ENCODE data around the gene LZTS3.
A peak's percentile ranks its signal among the peaks of the same experiment; 100 is the strongest.
"Not testable (repeated sequence)": the region's sequence is repeated elsewhere in the genome, so short reads cannot be mapped to it uniquely, and the experiment has no call there.

The LZTS3 gene

DNA sequence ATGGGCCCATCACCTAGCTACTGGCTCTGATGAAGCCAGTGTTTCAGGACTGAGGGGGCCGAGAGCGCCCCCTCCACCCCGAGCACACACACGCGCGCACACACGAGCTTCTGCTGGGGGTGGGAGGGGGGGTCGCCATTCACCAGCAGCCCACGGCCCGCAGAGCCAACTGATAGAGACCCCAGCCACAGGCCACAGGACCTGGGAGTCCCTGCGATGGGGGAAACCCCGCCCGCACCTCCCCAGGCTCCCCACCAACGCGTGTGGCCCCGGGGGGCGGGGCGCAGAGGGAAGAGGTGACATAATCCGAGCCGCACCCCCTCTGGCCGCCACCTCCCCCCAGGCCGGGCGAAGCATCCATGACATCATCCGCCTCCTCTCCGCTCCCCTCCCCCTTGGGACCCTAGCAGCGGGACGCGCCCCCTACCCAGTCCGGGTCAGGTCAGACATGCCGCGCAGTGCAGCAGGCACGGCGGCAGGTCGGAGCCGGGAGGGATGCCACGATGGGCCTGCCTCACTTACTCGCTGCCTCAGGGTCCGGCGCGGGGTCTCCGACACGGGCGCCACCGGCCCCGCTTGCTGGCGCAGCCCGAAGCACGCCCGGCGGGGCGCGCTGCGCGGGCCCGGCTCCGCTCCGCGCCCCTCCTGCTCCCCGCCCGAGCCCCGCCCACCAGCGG is at the start of gene LZTS3:
Gene LZTS3 (minus strand): TSS at position 617 of the 677 bp plus-strand sequence. CDS start 6,386 bp downstream, outside the sequence.
- no peak for DNase-seq (ENCODE audit: low read depth)

DNA sequence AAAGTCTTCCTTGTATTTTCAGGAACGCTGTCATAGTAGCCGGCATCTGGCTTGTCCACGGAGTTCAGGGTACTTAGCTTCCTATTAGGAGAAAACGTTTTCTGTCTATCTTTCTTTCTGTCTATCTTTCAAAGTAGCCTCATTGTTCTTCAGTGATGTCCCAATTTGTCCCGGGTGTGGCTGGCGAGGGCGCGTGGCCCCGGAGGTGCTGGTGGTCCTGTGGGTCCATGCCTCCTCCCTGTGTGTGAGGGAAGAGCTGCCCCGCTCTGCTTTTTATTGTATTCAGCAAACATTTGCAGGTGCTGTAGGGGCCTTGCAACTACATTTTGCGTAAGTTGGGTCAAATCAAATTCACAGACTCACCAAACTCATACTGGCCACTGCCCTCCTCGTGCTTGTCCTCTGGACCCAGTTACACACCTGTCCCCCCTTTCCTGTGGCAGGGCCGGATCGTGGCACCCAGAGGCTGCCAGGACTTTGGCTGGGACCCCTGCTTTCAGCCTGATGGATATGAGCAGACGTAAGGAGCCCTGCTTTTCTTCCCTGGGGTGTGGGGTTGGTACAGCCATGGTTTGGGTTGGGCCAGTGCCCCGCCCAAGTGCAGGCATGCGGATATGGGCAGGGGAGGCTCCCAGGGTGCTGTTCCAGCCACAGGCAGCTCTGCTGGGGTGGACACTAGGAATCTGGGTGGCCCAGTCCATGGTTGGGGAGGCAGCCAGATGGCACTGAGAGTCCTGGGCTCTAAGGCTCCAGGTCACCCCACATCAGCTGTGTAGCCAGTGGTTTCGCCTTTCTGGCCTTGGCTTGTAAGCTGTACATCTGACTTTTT is 48.3 kb upstream of the LZTS3 start:
- DNase-seq (ENCODE audit: low read depth) = no peak

DNA sequence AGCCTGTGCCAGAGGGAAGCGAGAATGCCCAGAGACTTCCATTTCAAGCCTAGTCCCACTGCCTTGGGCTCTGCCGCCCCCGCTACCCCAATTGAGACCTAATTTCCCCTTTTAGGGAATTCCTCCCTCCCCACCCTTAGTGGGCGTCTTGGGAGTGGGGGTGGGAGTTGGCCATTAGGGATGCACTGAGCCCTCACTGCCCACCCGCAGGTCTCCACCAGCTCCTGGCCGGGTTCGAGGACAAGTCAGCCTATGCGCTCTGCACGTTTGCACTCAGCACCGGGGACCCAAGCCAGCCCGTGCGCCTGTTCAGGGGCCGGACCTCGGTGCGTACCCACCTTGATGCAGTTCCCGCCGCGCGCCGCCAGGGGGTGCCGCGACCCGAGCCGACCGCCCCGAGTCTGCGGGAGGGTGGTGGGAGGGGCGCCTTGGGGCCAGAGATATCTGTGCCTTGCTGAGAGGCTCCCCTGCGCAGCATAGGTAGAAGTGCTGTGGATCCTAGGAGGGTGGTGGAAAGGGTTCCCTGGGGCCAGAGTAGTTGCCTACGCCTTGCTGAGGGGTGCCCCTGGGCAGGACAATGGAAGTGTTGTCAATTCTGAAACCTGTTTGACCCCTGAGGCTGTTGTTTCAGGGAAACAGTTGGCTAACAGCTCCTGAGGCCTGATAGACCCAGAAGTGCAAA is 45.1 kb upstream of the LZTS3 start:
- DNase-seq (ENCODE audit: low read depth) = no peak

DNA sequence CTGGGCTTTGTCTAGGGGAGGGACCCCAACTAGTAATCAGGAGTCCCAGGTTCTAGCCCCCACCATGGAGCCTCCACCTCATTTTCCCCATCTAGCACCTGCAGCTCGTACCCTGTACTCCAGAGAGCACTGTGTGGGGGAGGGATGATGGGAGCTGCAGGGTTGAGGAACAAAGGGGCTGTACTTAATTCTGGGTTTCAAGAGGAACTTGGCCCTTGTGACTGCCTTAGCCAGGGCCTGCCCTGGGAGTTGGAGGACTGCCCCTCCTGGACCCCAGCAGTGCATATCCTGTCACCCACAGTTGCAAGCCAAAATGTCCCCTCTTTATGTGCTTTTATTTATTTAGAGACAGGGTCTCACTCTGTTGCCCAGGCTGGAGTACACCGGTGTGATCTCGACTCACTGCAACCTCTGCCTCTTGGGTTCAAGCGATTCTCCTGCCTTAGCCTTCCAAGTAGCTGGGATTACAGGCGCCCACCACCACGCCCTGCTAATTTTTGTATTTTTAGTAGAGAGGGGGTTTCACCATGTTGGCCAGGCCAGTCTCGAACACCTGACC is 42.1 kb upstream of the LZTS3 start:
- not testable (repeated sequence) for DNase-seq (ENCODE audit: low read depth)

DNA sequence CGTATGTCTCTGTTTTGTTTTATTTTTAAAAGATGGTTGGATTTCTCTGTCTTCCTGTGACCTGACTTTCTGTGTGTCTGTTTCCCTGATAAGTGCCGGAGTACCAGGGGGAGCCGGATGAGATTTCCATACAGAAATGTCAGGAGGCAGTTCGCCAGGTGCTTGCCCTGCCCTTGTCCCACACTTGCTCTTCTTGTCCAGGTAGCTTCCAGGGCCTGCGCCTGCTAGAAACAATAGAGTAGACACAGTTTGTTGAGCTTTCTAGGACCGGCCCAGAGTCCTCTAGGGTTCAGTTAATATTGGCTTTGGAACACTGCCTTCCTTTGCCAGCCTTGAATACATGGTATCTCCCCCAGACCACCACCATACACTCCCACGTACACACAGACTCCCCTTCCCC is 39.9 kb upstream of the LZTS3 start:
- no peak for DNase-seq (ENCODE audit: low read depth)

DNA sequence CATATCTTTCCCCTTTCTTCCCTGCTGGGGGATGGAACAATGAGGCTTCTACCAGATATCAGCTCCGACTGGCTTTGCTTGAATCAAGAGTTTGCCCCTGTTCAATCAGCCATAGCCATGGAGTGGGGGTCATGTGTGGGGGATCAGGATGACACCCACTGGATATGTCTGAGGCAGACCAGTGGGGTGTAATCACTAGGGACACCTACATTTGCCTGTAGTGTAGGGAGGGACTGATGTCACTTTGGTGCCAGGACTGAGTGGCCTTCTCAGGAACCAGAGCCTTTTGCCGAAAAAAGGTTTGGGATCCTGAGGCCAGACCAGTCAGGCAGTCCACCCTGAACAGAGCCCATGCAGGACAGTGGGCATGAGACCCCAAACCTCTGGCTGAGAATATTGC is 37.0 kb upstream of the LZTS3 start:
- no peak for DNase-seq (ENCODE audit: low read depth)

DNA sequence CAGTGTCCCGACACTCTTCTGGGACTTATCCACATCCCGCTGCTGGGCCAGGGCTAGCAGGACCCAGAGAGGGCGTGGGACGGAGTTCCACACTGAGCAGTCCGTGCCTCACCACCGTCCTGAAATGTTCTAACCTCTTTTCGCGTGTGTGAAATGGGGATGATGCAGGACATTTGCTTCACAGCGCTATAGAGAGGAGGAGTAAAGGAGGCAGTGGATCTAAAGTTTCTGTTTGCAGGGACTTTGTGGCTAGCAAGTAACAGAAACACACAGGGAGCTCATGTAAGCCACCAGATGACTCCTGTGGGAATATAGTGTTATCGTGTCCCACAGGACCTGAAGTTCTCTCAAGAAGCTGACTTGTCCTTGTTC is 36.6 kb upstream of the LZTS3 start:
- DNase-seq (ENCODE audit: low read depth) = no peak

- peak; percentile 34 for DNase-seq (ENCODE audit: low read depth)
Measured at GRCh38 chr20:3209257-3209945, 36.1 kb upstream of the LZTS3 start, which contains the start of gene ITPA. TSS of gene ITPA (plus strand) at chr20:3209498. CDS start at chr20:3209552, 54 bp downstream.

GRCh38 chr20:3208786-3209256 is 35.5 kb upstream of the LZTS3 start:
- no peak for DNase-seq (ENCODE audit: low read depth)

DNA sequence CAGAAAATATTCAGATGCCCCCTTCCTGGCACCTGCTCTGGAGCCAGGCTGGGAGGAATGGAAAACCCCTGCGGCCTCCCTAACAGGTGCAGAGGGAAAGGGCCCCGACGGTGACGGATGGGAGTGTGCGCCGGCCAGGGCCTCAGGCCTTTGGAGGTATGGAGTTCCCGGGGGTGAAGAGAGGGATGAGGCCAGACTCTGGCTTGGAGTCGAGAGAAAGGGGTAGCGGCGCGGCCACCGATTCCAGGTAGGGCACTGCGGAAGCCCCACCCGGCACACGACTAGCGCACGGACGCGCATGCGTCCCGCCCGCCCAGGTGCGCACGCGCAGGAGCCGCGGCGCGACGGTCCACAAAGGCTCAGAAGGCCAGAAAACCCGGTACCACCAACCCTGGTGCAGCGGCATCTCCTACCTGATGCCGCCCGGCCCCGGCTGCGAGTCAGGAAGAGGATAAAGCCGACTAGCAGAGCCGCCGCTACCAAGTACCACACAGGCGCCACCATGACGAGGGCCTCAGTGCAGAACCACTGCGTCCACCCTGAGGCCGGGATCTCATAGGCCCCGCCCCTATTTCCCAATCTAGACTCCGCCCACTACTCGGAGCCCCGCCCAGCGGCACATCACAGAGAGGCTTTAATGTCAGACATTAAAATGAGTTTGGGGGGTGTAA is 30.9 kb upstream of the LZTS3 start, which contains the start of gene DDRGK1:
Gene DDRGK1 (minus strand): TSS at position 559 of the 671 bp plus-strand sequence. CDS start 55 bp downstream, at position 504.
- DNase-seq (ENCODE audit: low read depth) = peak; percentile 65

- no peak for DNase-seq (ENCODE audit: low read depth)
Measured at GRCh38 chr20:3203315-3204123, 30.2 kb upstream of the LZTS3 start.

GRCh38 chr20:3202965-3203314 is 29.6 kb upstream of the LZTS3 start:
- DNase-seq (ENCODE audit: low read depth) = no peak

DNA sequence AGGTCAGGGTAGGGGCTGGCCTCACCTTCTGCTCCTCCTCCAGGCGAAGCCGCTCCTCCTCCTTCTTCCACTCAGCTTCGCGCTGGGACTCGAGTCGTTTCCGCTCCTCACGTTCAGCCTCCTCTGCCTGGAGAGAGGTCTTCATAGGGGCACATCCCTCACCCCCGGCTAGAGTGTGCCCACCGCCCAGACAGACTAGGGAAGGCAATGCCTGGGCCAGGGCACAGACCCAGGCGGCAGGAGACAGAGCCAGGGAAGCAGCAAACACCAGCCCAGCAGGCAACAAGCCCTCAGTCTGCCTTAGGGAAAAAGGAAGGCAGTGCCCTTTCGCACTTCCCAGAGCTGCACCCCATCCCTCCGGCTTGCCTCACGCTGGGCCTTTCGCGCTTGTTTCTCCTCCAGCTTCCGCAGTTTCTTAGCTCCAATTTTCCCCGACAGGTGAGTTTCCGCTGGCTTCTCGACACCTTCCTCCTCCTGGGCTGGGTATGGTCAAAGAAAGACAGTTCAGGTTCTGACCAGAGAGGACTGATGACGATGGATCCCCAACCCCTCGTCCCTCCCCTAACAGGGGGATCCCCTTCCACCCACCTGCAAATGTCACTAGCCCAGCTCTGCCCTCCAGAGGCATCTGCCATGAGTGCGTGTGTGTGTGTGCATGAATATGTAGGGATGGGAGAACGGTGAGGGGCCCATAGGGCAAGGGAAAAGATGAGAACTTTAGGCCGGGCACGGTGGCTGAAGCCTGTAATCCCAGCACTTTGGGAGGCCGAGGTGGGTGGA is 26.8 kb upstream of the LZTS3 start:
- no peak for DNase-seq (ENCODE audit: low read depth)

GRCh38 chr20:3199206-3199605 is 25.9 kb upstream of the LZTS3 start:
- no peak for DNase-seq (ENCODE audit: low read depth)

GRCh38 chr20:3195590-3196237 is 22.4 kb upstream of the LZTS3 start:
- DNase-seq (ENCODE audit: low read depth) = no peak

GRCh38 chr20:3194617-3195280 is 21.4 kb upstream of the LZTS3 start:
- DNase-seq (ENCODE audit: low read depth) = no peak

- DNase-seq (ENCODE audit: low read depth) = no peak
Measured at GRCh38 chr20:3193806-3194616, 20.7 kb upstream of the LZTS3 start.
